ENCODE data around the gene MSI2. TPM values are rescaled to one million over a fixed set of nuclear protein-coding genes. Genes with fewer than 3 reads are reported as not detected.

Gene MSI2
- total RNA-seq, 2 experiments from 2014 or later: 131 to 164 TPM

GRCh38 chr17:57574040-57574513, 317.8 kb downstream of the MSI2 start:
- Histone ChIP-seq H2AFZ (ENCODE audit: low read length) (no peak overlapping the region), H4K20me1 (ENCODE audit: insufficient read depth, low read length) (no peaks in the 10 kb centered on the region), H3K36me3 (ENCODE audit: insufficient read depth, low read length) (no peaks in the 10 kb centered on the region), H3K4me1 (ENCODE audit: insufficient read depth, low read length, poor library complexity, severe bottlenecking) (no peaks in the 10 kb centered on the region), H3K4me3 (ENCODE audit: low read depth, low read length, poor library complexity, severe bottlenecking) (no peak overlapping the region), H3K79me2 (ENCODE audit: insufficient read depth, low read depth, low read length) (no peaks in the 10 kb centered on the region), H3K9me2 (ENCODE audit: insufficient read depth, low read length) (no peaks in the 10 kb centered on the region), H3K9me3 (ENCODE audit: low read length) (no peaks in the 10 kb centered on the region), H3K27ac (ENCODE audit: low read depth, low read length, poor library complexity, severe bottlenecking) (no peak overlapping the region), H3K4me2 (ENCODE audit: low read length) (no peak overlapping the region)
- DNase-seq (ENCODE audit: low spot score): no peak
- ChIA-PET CTCF (ENCODE audit: unreplicated experiment) (no interaction called here), POLR2A (no interaction called here)
- BruUV-seq (replicated peaks): no TSS peak
- intact Hi-C loops (cut with micrococcal nuclease; ENCODE audit: unreplicated experiment): no loop called here
- no peak for TF ChIP-seq EZH2phosphoT487 (IDR thresholded peaks at IDR 0.05; ENCODE audit: borderline replicate concordance, low read depth, low read length)
- TF ChIP-seq CTCF (conservative IDR thresholded peaks at IDR 0.05; ENCODE audit: low read length): no peak

GRCh38 chr17:57576744-57577143, 320.4 kb downstream of the MSI2 start:
- DNase-seq (ENCODE audit: low spot score): no peak
- H3K27ac ChIP-seq (ENCODE audit: low read depth, low read length, poor library complexity, severe bottlenecking): no peak overlapping the region
- no TSS peak for BruUV-seq (replicated peaks)
- no peaks in the 10 kb centered on the region for H3K36me3 ChIP-seq (ENCODE audit: insufficient read depth, low read length)
- intact Hi-C loops (cut with micrococcal nuclease; ENCODE audit: unreplicated experiment): no loop called here
- H3K79me2 ChIP-seq (ENCODE audit: insufficient read depth, low read depth, low read length): no peaks in the 10 kb centered on the region
- ChIA-PET POLR2A (no interaction called here), CTCF (ENCODE audit: unreplicated experiment) (no interaction called here)
- no peaks in the 10 kb centered on the region for H3K4me1 ChIP-seq (ENCODE audit: insufficient read depth, low read length, poor library complexity, severe bottlenecking)
- TF ChIP-seq CTCF (conservative IDR thresholded peaks at IDR 0.05; ENCODE audit: low read length): no peak
- no peak for TF ChIP-seq EZH2phosphoT487 (IDR thresholded peaks at IDR 0.05; ENCODE audit: borderline replicate concordance, low read depth, low read length)
- H4K20me1 ChIP-seq (ENCODE audit: insufficient read depth, low read length): no peaks in the 10 kb centered on the region
- H3K9me2 ChIP-seq (ENCODE audit: insufficient read depth, low read length): no peaks in the 10 kb centered on the region
- H3K9me3 ChIP-seq (ENCODE audit: low read length): no peaks in the 10 kb centered on the region
- H2AFZ ChIP-seq (ENCODE audit: low read length): no peak overlapping the region
- H3K4me2 ChIP-seq (ENCODE audit: low read length): no peak overlapping the region
- H3K4me3 ChIP-seq (ENCODE audit: low read depth, low read length, poor library complexity, severe bottlenecking): no peak overlapping the region

- intact Hi-C loops (cut with micrococcal nuclease; ENCODE audit: unreplicated experiment): no loop called here
- Histone ChIP-seq H3K79me2 (ENCODE audit: insufficient read depth, low read depth, low read length) (no peaks in the 10 kb centered on the region), H3K36me3 (ENCODE audit: insufficient read depth, low read length) (no peaks in the 10 kb centered on the region), H3K4me1 (ENCODE audit: insufficient read depth, low read length, poor library complexity, severe bottlenecking) (no peaks in the 10 kb centered on the region), H4K20me1 (ENCODE audit: insufficient read depth, low read length) (no peaks in the 10 kb centered on the region), H3K4me2 (ENCODE audit: low read length) (no peak overlapping the region), H2AFZ (ENCODE audit: low read length) (no peak overlapping the region), H3K9me3 (ENCODE audit: low read length) (no peaks in the 10 kb centered on the region), H3K27ac (ENCODE audit: low read depth, low read length, poor library complexity, severe bottlenecking) (no peak overlapping the region), H3K9me2 (ENCODE audit: insufficient read depth, low read length) (no peaks in the 10 kb centered on the region), H3K4me3 (ENCODE audit: low read depth, low read length, poor library complexity, severe bottlenecking) (no peak overlapping the region)
- TF ChIP-seq EZH2phosphoT487 (IDR thresholded peaks at IDR 0.05; ENCODE audit: borderline replicate concordance, low read depth, low read length): no peak
- no peak for TF ChIP-seq CTCF (conservative IDR thresholded peaks at IDR 0.05; ENCODE audit: low read length)
- BruUV-seq (replicated peaks): no TSS peak
- POLR2A ChIA-PET: no interaction called here
- CTCF ChIA-PET (ENCODE audit: unreplicated experiment): no interaction called here
- DNase-seq (ENCODE audit: low spot score): no peak
These were observed 321.7 kb downstream of the MSI2 start for GRCh38 chr17:57577751-57578607.
